ENCODE data around the gene KRTAP4-11.
"Not testable (repeated sequence)": the region's sequence is repeated elsewhere in the genome, so short reads cannot be mapped to it uniquely, and the experiment has no call there.

Gene KRTAP4-11

GRCh38 chr17:41126412-41126811 is 8.2 kb upstream of the KRTAP4-11 start:
- Histone ChIP-seq H3K27ac (no peak overlapping the region), H3K4me3 (no peak overlapping the region)

GRCh38 chr17:41125064-41125463 is 6.9 kb upstream of the KRTAP4-11 start:
- Histone ChIP-seq H3K27ac (no peak overlapping the region), H3K4me3 (no peak overlapping the region)

GRCh38 chr17:41123991-41124371 is 5.8 kb upstream of the KRTAP4-11 start, which contains the start of gene KRTAP4-12:
TSS of gene KRTAP4-12 (minus strand) at chr17:41124182. CDS start at chr17:41124122, 60 bp downstream.
- H3K4me3 ChIP-seq, H3K27ac ChIP-seq: not testable (repeated sequence)

GRCh38 chr17:41123292-41123990 is 5.3 kb upstream of the KRTAP4-11 start:
- not testable (repeated sequence) for H3K4me3 ChIP-seq

GRCh38 chr17:41121742-41122141 is 3.6 kb upstream of the KRTAP4-11 start:
- Histone ChIP-seq H3K4me3 (no peak overlapping the region), H3K27ac (no peak overlapping the region)

More at GRCh38 chr17:41123292-41123990, 5.3 kb upstream of the KRTAP4-11 start:
- H3K27ac ChIP-seq = not testable (repeated sequence)

- not testable (repeated sequence) for H3K27ac ChIP-seq, H3K4me3 ChIP-seq
Observed at GRCh38 chr17:41119696-41120690, 1.8 kb upstream of the KRTAP4-11 start.

GRCh38 chr17:41118721-41119120 is 548 bp upstream of the KRTAP4-11 start:
- H3K27ac ChIP-seq = no peak overlapping the region
- no peak overlapping the region for H3K4me3 ChIP-seq

- H3K27ac ChIP-seq = no peak overlapping the region
- no peak overlapping the region for H3K4me3 ChIP-seq
Observed at GRCh38 chr17:41116297-41116696, 1.9 kb downstream of the KRTAP4-11 start.

GRCh38 chr17:41111151-41111885 is 6.9 kb downstream of the KRTAP4-11 start:
- Histone ChIP-seq H3K27ac (no peak overlapping the region), H3K4me3 (no peak overlapping the region)

- not testable (repeated sequence) for H3K27ac ChIP-seq, H3K4me3 ChIP-seq
Observed at GRCh38 chr17:41108728-41109386, 9.3 kb downstream of the KRTAP4-11 start.

GRCh38 chr17:41107941-41108450 is 10.2 kb downstream of the KRTAP4-11 start:
- no peak overlapping the region for H3K27ac ChIP-seq
- H3K4me3 ChIP-seq = no peak overlapping the region

- not testable (repeated sequence) for H3K27ac ChIP-seq, H3K4me3 ChIP-seq
Observed at GRCh38 chr17:41105347-41105746, 12.8 kb downstream of the KRTAP4-11 start, which contains the start of gene KRTAP4-9. TSS of gene KRTAP4-9 (plus strand) at chr17:41105389. CDS start at chr17:41105389, 0 bp downstream.

GRCh38 chr17:41104386-41105038 is 13.7 kb downstream of the KRTAP4-11 start:
- H3K4me3 ChIP-seq, H3K27ac ChIP-seq: not testable (repeated sequence)

GRCh38 chr17:41103896-41104295 is 14.3 kb downstream of the KRTAP4-11 start:
- Histone ChIP-seq H3K27ac (no peak overlapping the region), H3K4me3 (no peak overlapping the region)

- no peak within 1 kb of the TSS for H3K27ac ChIP-seq
- H3K4me3 ChIP-seq = no peak within 1 kb of the TSS
Observed at GRCh38 chr17:41101586-41102259, 16.4 kb downstream of the KRTAP4-11 start, which contains the start of gene KRTAP4-16. TSS of gene KRTAP4-16 (minus strand) at chr17:41102209. CDS start at chr17:41102209, 0 bp downstream.

- not testable (repeated sequence) for H3K27ac ChIP-seq, H3K4me3 ChIP-seq
Observed at GRCh38 chr17:41099682-41100480, 18.3 kb downstream of the KRTAP4-11 start.

- Histone ChIP-seq H3K27ac (no peak overlapping the region), H3K4me3 (no peak overlapping the region)
Observed at GRCh38 chr17:41098481-41098880, 19.7 kb downstream of the KRTAP4-11 start.

Data from skin epidermis (tissue), 12 donors.